ENCODE data around the gene EMCN.

GRCh38 chr4:100497791-100498190 lies 20.0 kb downstream of the EMCN start:
- TF ChIP-seq CTCF (IDR thresholded peaks at IDR 0.05) (no peak), EZH2 (IDR thresholded peaks at IDR 0.05; ENCODE audit: borderline replicate concordance, insufficient read depth, low read depth, low read length, poor library complexity, severe bottlenecking) (no peak)
